HepG2 (cell line): ENCODE results near the gene SLC25A27. TPM values are rescaled to one million over a fixed set of nuclear protein-coding genes. Genes with fewer than 3 reads are reported as not detected.

Experiments used
- ATAC-seq: fragments of 200-7000 bp; cut with Tn5 transposase; 3 replicates; pipeline ENCODE4 v1.9.1; 2020; ENCODE audit warnings: mild to moderate bottlenecking, moderate library complexity
- BruUV-seq: library from RNA; stranded (reverse); fragments of 400-500 nt; replicated peaks from 2 replicates; lab custom pipeline; 2021; lab: Mats Ljungman, UMichigan
- CTCF ChIA-PET: fragments of 300-600 bp; formaldehyde crosslinking; extraction: SDS; loops from one replicate; lab custom pipeline; 2021; ENCODE audit warnings: low total read pairs, inconsistent platforms, low intra/inter-chr PET ratio; lab: Yijun Ruan, JAX
- POLR2A ChIA-PET: fragments of 350-600 bp; sonication (Branson Sonifier 250); formaldehyde crosslinking; loops from one replicate; lab custom pipeline; 2020; ENCODE audit warnings: antibody characterized with exemption, inconsistent platforms; lab: Yijun Ruan, JAX
- DNase-seq: peaks from one replicate; pipeline ENCODE4 v3.0.0-alpha.2; 2015; ENCODE audit warnings: low spot score
- FAIRE-seq: peaks from 3 replicates; lab custom pipeline; 2011; peaks lifted over from hg19 to GRCh38; lab: Jason Lieb, UNC
- H2AFZ ChIP-seq: one replicate; pipeline ENCODE4 v1.6.1; 2011; ENCODE audit warnings: low read length, inconsistent platforms
- H3K27ac ChIP-seq: fragments of 300-600 bp; 3 replicates; pipeline ENCODE4 v1.8.0; 2011; ENCODE audit warnings: mixed run types, mild to moderate bottlenecking, mixed read lengths, low read length, inconsistent platforms; ENCODE audit not compliant: insufficient read depth; ENCODE audit errors: extremely low read length
- H3K27me3 ChIP-seq, 2 experiments: fragments of 200-600 bp in 1 of 2; 2 replicates in 1 of 2; 3 replicates in 1 of 2; pipeline versions ENCODE4 v1.6.0 to v1.8.0; 2011; ENCODE audit warnings: low read length in 2 of 2, mild to moderate bottlenecking in 2 of 2, moderate library complexity in 2 of 2, inconsistent platforms in 1 of 2; ENCODE audit not compliant: insufficient read depth in 2 of 2, control insufficient read depth in 1 of 2
- H3K36me3 ChIP-seq, 2 experiments: fragments of 200-600 bp in 1 of 2; replicated peaks in 1 of 2; 2 replicates in 1 of 2; 3 replicates in 1 of 2; pipeline versions ENCODE4 v1.5.1 to v1.8.0; 2011; ENCODE audit warnings: low read length in 2 of 2, inconsistent platforms in 1 of 2; ENCODE audit not compliant: insufficient read depth in 2 of 2, control insufficient read depth in 1 of 2
- H3K4me1 ChIP-seq: 2 replicates; pipeline ENCODE4 v1.5.1; 2012; ENCODE audit warnings: low read length, inconsistent platforms; ENCODE audit not compliant: insufficient read depth
- H3K4me2 ChIP-seq: 2 replicates; pipeline ENCODE4 v1.6.0; 2011; ENCODE audit warnings: low read depth, low read length, inconsistent platforms
- H3K4me3 ChIP-seq, 3 experiments: fragments of 200-600 bp in 1 of 3; sonication (generic), shearing (Covaris generic) in 1 of 3; replicated peaks in 1 of 3; 2 replicates each; pipeline ENCODE4 v1.5.1; 2011 to 2016; ENCODE audit warnings: low read length in 3 of 3, inconsistent platforms in 2 of 3, low read depth in 2 of 3, mild to moderate bottlenecking in 2 of 3, control low read depth in 1 of 3, mixed read lengths in 1 of 3; ENCODE audit not compliant: insufficient read depth in 1 of 3
- H3K79me2 ChIP-seq: one replicate; pipeline ENCODE4 v1.6.1; 2011; ENCODE audit warnings: low read length, inconsistent platforms; ENCODE audit not compliant: insufficient read depth
- H3K9ac ChIP-seq: 2 replicates; pipeline ENCODE4 v1.6.0; 2011; ENCODE audit warnings: mild to moderate bottlenecking, low read depth, low read length, inconsistent platforms; ENCODE audit not compliant: insufficient read depth
- H3K9me3 ChIP-seq: 2 replicates; pipeline ENCODE4 v1.5.1; 2012; ENCODE audit warnings: mild to moderate bottlenecking, low read length
- H4K20me1 ChIP-seq: 2 replicates; pipeline ENCODE4 v1.6.0; 2011; ENCODE audit warnings: inconsistent platforms, mild to moderate bottlenecking, low read length, moderate library complexity; ENCODE audit not compliant: insufficient read depth
- CTCF ChIP-seq: sonication (generic); formaldehyde crosslinking; IDR thresholded peaks from 2 replicates; pipeline ENCODE4 v1.5.0; 2020; ENCODE audit warnings: mild to moderate bottlenecking, missing genetic modification reagents, moderate library complexity
- ELF3 ChIP-seq: IDR thresholded peaks from 2 replicates; pipeline ENCODE4 v1.6.1; 2016; ENCODE audit warnings: missing genetic modification reagents, missing compliant biosample characterization
- KLF12 ChIP-seq: sonication (generic); formaldehyde crosslinking; IDR thresholded peaks from 2 replicates; pipeline ENCODE4 v1.4.0; 2020; ENCODE audit warnings: missing genetic modification reagents, borderline replicate concordance
- KLF15 ChIP-seq: sonication (generic); formaldehyde crosslinking; IDR thresholded peaks from 2 replicates; pipeline ENCODE4 v1.8.1; 2023; ENCODE audit warnings: borderline replicate concordance, mild to moderate bottlenecking, inconsistent platforms, missing genetic modification reagents, mixed read lengths
- PATZ1 ChIP-seq: sonication (generic); formaldehyde crosslinking; IDR thresholded peaks from 2 replicates; pipeline ENCODE4 v1.4.0; 2020; ENCODE audit warnings: missing genetic modification reagents
- POLR2G ChIP-seq: fragments of 200-400 bp; formaldehyde crosslinking; IDR thresholded peaks from 2 replicates; pipeline ENCODE4 v1.6.1; 2018; ENCODE audit warnings: mild to moderate bottlenecking, low read depth, low read length, moderate library complexity
- TEAD3 ChIP-seq: optimal IDR thresholded peaks from 2 replicates; pipeline ENCODE3; 2016; ENCODE audit warnings: borderline replicate concordance
- ZFP37 ChIP-seq: sonication (generic); formaldehyde crosslinking; IDR thresholded peaks from 2 replicates; pipeline ENCODE4 v1.4.0; 2020; ENCODE audit warnings: missing genetic modification reagents, borderline replicate concordance
- ZNF232 ChIP-seq: sonication (generic); formaldehyde crosslinking; IDR thresholded peaks from 2 replicates; pipeline ENCODE4 v1.4.0; 2020; ENCODE audit warnings: missing genetic modification reagents, borderline replicate concordance
- ZNF543 ChIP-seq: sonication (generic); formaldehyde crosslinking; IDR thresholded peaks from 2 replicates; pipeline ENCODE4 v1.4.0; 2020; ENCODE audit warnings: mild to moderate bottlenecking, missing genetic modification reagents
- WGBS: methylation state at CpG from one replicate; pipeline ENCODE4 v1.1.6; 2017; ENCODE audit warnings: low lambda C conversion rate; 5-methylcytosine and 5-hydroxymethylcytosine counted together
- in situ Hi-C: cut with HindIII; loops from 2 replicates; pipeline ENCODE4 v1.10.0; 2017; ENCODE audit warnings: low pct_unique_long_range_greater_than_20kb; ENCODE audit not compliant: extremely low pct_ligation_motif_present
- intact Hi-C: fragments of 100-400 bp; cut with micrococcal nuclease; formaldehyde crosslinking; loops from one replicate; pipeline ENCODE4 v1.10.0; 2022; ENCODE audit not compliant: unreplicated experiment
- polyA plus RNA-seq, 8 experiments: library from polyadenylated mRNA; depleted of rRNA in 3 of 8; stranded (reverse) in 7 of 8; unstranded in 1 of 8; fragments of >200 nt; fragmentation: Illumina TruSeq in 4 of 8; extraction: Trizol in 4 of 8; gene quantifications; 2 replicates each; pipeline versions ENCODE4 v1.2.1 to v1.2.3, GENCODE V29; 2011 to 2016; ENCODE audit warnings: low read depth in 4 of 8, missing spikeins in 1 of 8, mixed read lengths in 1 of 8; ENCODE audit not compliant: insufficient read depth in 1 of 8
- total RNA-seq, 5 experiments: library from RNA; depleted of rRNA; stranded (reverse); fragments of >200 nt; fragmentation: Illumina TruSeq; extraction: Trizol; gene quantifications; 2 replicates each; pipeline ENCODE4 v1.2.3, GENCODE V29; 2016; ENCODE audit warnings: low read depth in 1 of 5
- TF ChIP-seq, protein P1 (sequence below): sonication (generic); formaldehyde crosslinking; IDR thresholded peaks from 2 replicates; pipeline ENCODE4 v1.5.1; 2020; ENCODE audit warnings: mild to moderate bottlenecking, missing genetic modification reagents
- TF ChIP-seq, protein P2 (sequence below), 2 experiments: fragments of 450-650 bp in 1 of 2; sonication (generic) in 1 of 2; formaldehyde crosslinking; IDR thresholded peaks; 2 replicates each; pipeline versions ENCODE4 v1.5.0 to v1.8.0; 2020 to 2022; ENCODE audit warnings: mild to moderate bottlenecking in 1 of 2, missing genetic modification reagents in 1 of 2

The SLC25A27 gene
- total and polyA plus RNA-seq, 2 of the 13 experiments (the other 11 are each of a cell fraction or from before 2014, with no cell fraction given) = 0.46 to 1.3 TPM

- H3K27ac ChIP-seq = no peak overlapping the region
- ChIA-PET CTCF (no interaction called here), POLR2A (no interaction called here)
- no peak overlapping the region for H3K4me2 ChIP-seq
- H3K4me1 ChIP-seq = no peaks in the 10 kb centered on the region
- no peak for ATAC-seq
- no peaks in the 10 kb centered on the region for H4K20me1 ChIP-seq
- H3K9me3 ChIP-seq = no peaks in the 10 kb centered on the region
- in situ Hi-C loops (no loop called here), intact Hi-C loops (no loop called here)
- no peak overlapping the region for H3K9ac ChIP-seq
- no peak for FAIRE-seq
- BruUV-seq = no TSS peak
- no peaks in the 10 kb centered on the region for H3K27me3 ChIP-seq
- TF ChIP-seq PATZ1 (CRISPR knock-in tag) (no peak), ZFP37 (CRISPR knock-in tag) (no peak), TEAD3 (CRISPR knock-in tag) (no peak), POLR2G (no peak), ELF3 (CRISPR knock-in tag) (no peak), KLF15 (CRISPR knock-in tag) (no peak), ZNF543 (CRISPR knock-in tag) (no peak), KLF12 (CRISPR knock-in tag) (no peak), ZNF232 (CRISPR knock-in tag) (no peak), CTCF (CRISPR knock-in tag) (no peak)
- TF ChIP-seq, protein P1, sequence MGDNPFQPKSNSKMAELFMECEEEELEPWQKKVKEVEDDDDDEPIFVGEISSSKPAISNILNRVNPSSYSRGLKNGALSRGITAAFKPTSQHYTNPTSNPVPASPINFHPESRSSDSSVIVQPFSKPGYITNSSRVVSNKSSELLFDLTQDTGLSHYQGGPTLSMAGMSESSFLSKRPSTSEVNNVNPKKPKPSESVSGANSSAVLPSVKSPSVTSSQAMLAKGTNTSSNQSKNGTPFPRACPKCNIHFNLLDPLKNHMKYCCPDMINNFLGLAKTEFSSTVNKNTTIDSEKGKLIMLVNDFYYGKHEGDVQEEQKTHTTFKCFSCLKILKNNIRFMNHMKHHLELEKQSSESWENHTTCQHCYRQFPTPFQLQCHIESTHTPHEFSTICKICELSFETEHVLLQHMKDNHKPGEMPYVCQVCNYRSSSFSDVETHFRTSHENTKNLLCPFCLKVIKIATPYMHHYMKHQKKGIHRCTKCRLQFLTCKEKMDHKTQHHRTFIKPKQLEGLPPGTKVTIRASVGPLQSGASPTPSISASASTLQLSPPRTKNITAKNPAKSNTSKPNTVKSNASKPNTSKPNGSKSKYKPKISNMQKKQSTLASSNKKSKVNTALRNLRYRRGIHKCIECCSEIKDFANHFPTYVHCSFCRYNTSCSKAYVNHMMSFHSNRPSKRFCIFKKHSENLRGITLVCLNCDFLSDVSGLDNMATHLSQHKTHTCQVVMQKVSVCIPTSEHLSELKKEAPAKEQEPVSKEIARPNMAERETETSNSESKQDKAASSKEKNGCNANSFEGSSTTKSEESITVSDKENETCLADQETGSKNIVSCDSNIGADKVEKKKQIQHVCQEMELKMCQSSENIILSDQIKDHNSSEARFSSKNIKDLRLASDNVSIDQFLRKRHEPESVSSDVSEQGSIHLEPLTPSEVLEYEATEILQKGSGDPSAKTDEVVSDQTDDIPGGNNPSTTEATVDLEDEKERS = no peak
- TF ChIP-seq, protein P2, sequence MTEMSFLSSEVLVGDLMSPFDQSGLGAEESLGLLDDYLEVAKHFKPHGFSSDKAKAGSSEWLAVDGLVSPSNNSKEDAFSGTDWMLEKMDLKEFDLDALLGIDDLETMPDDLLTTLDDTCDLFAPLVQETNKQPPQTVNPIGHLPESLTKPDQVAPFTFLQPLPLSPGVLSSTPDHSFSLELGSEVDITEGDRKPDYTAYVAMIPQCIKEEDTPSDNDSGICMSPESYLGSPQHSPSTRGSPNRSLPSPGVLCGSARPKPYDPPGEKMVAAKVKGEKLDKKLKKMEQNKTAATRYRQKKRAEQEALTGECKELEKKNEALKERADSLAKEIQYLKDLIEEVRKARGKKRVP (CRISPR knock-in tag; IDR thresholded peaks at IDR 0.05) = no peak
- no peak for DNase-seq
- WGBS = 3% methylated on average over 2 of the region's 2 CpGs
- H3K79me2 ChIP-seq = no peaks in the 10 kb centered on the region
- no peaks in the 10 kb centered on the region for H3K36me3 ChIP-seq
- no peak overlapping the region for H2AFZ ChIP-seq
- H3K4me3 ChIP-seq = no peak overlapping the region
Observed at GRCh38 chr6:46612645-46613044, 40.1 kb upstream of the SLC25A27 start.
